Keratinocyte (primary cell): ENCODE data around the gene CPOX.

ENCODE experiments used
- EZH2 ChIP-seq: IDR thresholded peaks from one replicate; pipeline ENCODE4 v1.6.1; 2012; ENCODE audit warnings: inconsistent platforms, mild to moderate bottlenecking, low read length, moderate library complexity
- TF ChIP-seq, protein P1 (sequence below), 3 experiments: IDR thresholded peaks in 1 of 3; conservative IDR thresholded peaks in 1 of 3; optimal IDR thresholded peaks in 1 of 3; 2 replicates in 2 of 3; 3 replicates in 1 of 3; pipeline versions ENCODE3 to v1.5.1; 2011; ENCODE audit warnings: low read length in 3 of 3, mild to moderate bottlenecking in 3 of 3, moderate library complexity in 2 of 3, control low read depth in 1 of 3, inconsistent platforms in 1 of 3; ENCODE audit not compliant: insufficient read depth in 2 of 3; ENCODE audit errors: extremely low read depth in 1 of 3

DNA sequence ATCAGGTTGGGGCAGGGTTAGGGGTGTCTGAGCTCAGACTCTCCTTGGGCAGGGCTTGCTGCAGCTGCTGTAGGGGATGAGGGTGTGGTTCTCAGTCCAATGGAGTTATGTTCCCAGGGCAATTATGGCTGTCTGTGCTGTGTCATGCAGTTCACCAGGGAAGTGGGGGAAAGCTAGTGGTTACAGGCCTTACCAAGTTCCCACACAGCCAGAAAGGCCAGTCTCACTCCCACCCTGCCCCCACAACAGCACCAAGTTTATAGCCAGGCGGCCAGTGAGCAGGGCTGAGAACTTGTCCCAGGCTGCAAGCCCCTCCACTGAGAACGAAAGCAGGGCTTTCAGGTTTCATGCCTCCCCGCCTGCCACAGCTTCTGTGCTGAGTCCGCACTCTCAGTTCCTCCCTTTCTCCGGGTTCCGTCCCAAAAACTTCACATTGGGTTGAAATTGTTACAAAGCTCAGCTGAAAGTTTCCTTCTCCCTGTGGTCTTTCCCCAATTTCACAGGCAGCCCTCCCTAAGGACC is 19.6 kb upstream of the CPOX start:
- TF ChIP-seq, protein P1, sequence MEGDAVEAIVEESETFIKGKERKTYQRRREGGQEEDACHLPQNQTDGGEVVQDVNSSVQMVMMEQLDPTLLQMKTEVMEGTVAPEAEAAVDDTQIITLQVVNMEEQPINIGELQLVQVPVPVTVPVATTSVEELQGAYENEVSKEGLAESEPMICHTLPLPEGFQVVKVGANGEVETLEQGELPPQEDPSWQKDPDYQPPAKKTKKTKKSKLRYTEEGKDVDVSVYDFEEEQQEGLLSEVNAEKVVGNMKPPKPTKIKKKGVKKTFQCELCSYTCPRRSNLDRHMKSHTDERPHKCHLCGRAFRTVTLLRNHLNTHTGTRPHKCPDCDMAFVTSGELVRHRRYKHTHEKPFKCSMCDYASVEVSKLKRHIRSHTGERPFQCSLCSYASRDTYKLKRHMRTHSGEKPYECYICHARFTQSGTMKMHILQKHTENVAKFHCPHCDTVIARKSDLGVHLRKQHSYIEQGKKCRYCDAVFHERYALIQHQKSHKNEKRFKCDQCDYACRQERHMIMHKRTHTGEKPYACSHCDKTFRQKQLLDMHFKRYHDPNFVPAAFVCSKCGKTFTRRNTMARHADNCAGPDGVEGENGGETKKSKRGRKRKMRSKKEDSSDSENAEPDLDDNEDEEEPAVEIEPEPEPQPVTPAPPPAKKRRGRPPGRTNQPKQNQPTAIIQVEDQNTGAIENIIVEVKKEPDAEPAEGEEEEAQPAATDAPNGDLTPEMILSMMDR (optimal IDR thresholded peaks at IDR 0.05 in 1 of 3, IDR thresholded peaks at IDR 0.05 in 1 of 3, conservative IDR thresholded peaks at IDR 0.05 in 1 of 3; ENCODE audit: extremely low read depth in 1 of 3, insufficient read depth in 2 of 3, low read length in 3 of 3): no peak
- TF ChIP-seq EZH2: no peak
